HG03558 (cell line): ENCODE data around the gene TCIRG1.

ENCODE experiments used
- ATAC-seq: cut with Tn5 transposase; IDR thresholded peaks from one replicate; pipeline ENCODE4 v1.9.1; 2021; ENCODE audit warnings: moderate number of reproducible peaks; ENCODE audit not compliant: unreplicated experiment; ENCODE audit errors: extremely low read depth

The TCIRG1 gene

DNA sequence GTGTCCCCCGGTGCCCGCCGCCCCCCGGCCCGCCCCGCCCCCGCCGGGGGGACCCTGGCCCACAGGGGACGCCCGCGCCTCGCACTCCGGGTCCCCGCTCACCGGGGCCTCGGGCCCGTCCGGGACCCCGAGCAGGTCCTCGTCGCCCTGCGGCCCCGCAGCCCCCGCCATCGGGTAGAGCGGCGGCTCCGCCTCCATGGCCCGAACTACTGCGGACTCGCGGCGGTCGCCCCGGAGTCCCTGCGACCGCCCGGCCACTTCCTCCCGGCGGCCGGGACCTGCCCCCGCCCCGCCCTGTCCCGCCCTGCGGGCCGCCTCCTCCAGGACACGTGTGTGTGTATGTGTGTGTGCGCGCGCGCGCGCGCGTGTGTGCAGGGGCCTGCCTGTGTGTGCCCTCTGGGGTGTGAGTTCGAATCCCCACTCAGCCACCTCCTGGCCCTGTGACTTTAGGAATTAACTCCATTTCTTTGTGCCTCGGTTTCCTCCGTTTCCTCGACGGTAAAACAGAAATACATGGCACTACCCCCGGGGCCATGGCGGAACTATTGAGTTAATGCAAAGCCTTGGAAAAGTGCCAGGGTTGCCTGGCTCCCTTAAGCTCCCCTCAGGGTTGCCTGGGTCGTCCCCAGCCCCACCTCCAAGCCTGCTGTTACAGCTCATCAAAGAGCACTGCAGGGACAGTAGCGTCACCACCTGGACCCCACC is 34.8 kb upstream of the TCIRG1 start, which contains the start of gene UNC93B1:
UNC93B1 (minus strand) TSS at position 252 of the 705 bp plus-strand sequence; CDS start at position 198, 54 bp downstream.
- ATAC-seq, result no peak

DNA sequence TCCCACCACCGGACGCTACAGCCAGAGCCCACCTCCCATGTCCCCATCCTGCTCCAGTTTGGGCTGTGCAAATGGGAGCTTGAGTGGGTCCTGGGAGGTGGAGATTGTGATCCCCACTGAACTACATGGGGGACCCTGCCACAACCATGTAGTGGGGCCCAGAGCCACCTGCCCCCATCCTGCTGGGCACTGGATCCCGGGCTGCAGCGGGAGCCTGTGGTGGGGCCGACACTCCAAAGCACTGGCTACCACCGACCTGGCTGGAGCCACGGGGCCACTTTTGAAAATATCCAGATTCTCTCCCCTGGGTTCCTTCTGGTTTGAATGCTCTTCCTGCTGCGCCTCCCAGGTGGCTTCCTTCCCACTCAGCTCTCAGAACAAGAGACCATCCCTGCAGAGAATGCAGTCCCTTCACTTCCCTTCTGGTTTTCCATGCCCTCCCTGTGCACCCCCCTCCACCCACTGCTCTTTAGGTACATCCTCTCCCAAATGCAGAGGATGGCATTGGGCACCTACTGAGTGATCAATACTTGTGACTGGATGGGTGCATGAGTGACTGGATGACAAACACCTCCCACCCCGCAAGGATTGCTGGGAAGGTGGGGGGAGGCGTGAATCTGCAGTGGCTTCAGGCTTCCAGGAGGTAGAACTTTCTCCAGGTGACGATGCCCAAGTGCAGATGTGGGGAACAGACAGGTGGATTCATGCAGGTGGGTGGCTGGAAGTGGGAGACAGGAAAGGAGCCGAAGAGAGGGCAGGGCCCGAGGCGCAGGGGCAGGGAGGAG is 34.1 kb upstream of the TCIRG1 start:
- ATAC-seq, result no peak

GRCh38 chr11:68006606-68007166 is 32.1 kb upstream of the TCIRG1 start:
- ATAC-seq, result no peak

GRCh38 chr11:68007498-68008380 is 31.1 kb upstream of the TCIRG1 start:
- ATAC-seq, result no peak

GRCh38 chr11:68008381-68009337 is 30.2 kb upstream of the TCIRG1 start:
- ATAC-seq, result no peak

DNA sequence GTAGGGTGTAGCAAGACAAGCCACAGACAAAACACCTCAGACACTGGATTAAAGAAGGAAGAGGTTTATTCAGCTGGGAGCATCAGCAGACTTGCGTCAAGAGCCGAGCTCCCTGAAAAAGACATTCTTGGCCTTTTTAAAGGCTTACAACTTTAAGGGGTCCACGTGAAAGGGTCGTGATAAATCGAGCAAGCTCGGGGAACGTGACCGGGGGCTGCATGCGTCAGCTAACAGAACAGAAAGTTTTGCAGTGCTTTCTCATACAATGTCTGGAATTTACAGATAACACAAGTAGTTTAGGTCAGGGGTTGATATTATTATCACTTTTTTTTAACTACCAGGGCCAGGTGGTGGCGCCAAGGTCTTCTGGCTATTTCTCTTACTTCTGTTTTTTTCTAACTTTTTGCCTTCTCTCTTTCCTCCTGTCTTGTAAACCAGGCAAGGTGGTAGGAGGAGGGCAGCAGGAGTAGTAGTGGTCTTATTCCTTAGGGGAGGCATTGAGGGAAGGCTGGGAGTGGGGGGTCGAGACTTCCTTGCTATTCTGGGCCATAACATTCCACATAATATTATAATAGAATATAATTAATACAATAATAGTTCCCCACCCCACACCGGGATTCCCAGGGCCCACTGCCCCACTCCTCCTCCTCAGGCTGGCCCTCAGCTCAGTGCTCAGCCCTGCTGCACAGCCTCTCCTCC is 29.3 kb upstream of the TCIRG1 start:
- ATAC-seq, result no peak

DNA sequence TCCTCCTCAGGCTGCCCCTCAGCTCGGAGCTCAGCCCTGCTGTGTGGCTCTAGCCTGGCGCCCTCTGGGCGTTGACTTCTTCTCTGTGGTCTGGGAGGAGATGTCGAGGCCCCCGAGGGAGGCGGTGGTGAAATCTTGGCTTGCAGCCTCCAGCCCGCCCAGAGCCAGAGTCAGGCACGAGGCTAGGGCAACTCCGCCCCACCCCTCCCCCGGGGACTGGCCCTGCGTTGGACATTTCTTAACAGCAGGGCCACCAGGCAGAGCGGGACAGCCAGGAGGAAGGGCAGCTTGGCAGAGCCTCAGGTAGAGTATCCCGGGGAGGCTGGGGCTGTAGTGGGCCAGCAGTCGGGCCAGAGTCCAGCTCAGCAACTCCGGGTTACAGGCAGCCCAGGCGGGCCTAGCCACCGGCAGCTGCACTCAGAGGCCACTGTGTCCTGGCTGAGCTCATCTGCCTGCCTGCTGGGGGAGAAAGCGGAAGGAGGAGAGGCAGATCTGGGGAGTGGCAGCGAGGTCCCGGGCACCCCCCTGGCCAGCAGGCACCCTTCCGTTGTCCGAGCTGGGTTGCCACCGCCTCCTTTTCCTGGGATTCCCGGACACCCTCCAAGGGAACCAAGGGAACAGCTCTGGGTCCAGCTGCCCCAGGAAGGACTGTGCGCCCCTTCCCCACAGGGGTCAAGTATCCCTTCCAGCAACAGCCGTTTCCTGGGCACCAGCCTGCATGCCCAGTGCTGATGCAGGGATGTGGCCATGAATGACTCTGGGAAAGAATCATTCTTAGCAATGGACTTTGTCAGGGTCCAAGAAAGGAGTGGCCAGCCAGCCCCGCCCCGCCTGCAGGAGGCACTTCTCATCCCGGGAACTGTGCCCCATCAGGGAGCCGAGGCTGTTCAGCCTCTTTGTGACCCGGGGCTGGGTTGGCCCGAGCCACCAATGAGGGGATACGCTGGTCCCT is 28.5 kb upstream of the TCIRG1 start, which contains the start of gene ALDH3B1:
ALDH3B1 (plus strand) TSS at position 238 of the 952 bp plus-strand sequence. CDS start 4,971 bp downstream, outside the sequence.
- no peak for ATAC-seq

GRCh38 chr11:68011051-68011943 is 27.5 kb upstream of the TCIRG1 start:
- no peak for ATAC-seq

DNA sequence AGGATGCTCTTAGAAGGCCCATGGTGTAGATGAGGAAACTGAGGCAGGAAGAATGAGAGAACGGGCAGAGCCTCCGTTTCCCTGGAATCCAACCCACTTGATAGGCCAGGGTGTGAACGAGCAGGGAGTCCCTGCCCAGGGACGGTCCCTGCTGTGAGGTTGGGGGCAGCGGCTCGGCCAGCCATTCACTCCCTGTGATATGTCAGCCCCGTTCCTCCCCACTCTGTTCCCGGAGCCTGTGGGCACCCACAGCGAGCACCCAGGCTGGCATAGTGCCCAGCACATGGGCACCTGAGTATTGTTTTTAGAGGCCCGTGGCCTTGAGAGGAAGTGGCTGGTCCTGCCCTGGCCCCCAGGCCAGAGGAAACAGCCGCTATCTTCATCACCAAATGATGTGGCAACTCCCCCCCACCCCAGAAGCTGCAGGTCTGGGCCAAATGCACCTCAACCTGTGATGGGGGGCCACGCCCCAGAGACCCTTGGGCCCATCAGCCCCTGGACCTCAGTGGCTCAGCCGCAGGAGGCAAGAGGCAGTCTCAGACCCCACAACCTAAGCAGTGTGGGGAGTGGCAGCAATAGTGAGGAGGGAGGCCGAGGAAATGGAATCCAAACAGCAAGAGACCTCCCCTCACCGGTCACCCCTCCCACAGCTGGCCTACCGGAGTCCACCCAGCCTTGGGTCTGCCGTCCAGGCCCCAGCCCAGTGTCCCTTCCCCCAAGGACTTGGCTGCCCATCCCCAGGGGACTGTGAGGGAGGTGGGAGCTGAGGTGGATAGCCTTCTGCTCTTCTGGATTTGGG is 26.6 kb upstream of the TCIRG1 start:
- ATAC-seq, result no peak

- no peak for ATAC-seq
These were observed 25.8 kb upstream of the TCIRG1 start for GRCh38 chr11:68012843-68013610.

DNA sequence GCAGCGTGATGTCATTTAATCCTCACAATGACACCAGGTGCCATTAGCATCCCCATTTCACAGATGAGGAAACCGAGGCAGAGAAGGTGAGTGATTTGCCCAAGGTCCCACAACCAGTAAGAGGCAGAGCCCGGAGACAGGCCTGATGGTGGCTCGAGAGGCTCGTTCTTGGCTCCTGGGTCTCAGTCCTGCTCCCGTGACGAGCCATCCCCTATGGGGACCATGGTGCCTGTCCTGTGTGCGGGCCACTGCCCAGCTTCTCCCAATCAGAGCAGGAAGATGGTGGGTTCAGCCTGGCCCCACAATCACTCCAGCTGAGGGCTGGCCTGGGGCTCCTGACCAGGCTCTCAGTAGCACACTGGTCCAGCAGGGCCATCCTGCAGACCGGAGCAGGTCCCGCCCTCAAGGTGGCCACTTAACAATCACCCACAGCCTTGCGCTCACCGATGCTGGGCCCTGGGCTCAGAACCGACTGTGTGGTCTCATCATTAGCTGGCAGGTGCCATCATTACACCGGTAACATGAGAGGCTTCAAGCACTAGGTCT is 25.1 kb upstream of the TCIRG1 start:
- ATAC-seq, result no peak

- ATAC-seq, result no peak
These were observed 24.5 kb upstream of the TCIRG1 start for GRCh38 chr11:68014157-68014946.

- ATAC-seq, result no peak
These were observed 23.8 kb upstream of the TCIRG1 start for GRCh38 chr11:68014947-68015447.

- no peak for ATAC-seq
These were observed 23.4 kb upstream of the TCIRG1 start for GRCh38 chr11:68015467-68015866.
